ENCODE measurements around the gene KMT2B. TPM values are rescaled to one million over a fixed set of nuclear protein-coding genes. Genes with fewer than 3 reads are reported as not detected.

Gene KMT2B
- polyA plus RNA-seq, 2 of the 4 experiments (the other 2 are of a cell fraction) = 17.8 to 39.4 TPM

GRCh38 chr19:35748106-35749020 is 30.6 kb downstream of the KMT2B start, which contains the start of gene LIN37 (continued):
- TF ChIP-seq PBX3 (IDR thresholded peaks at IDR 0.05) (peak; percentile 100), CHD4 (IDR thresholded peaks at IDR 0.05; ENCODE audit: borderline replicate concordance) (no peak), ZFP36 (IDR thresholded peaks at IDR 0.05; ENCODE audit: borderline replicate concordance, partially characterized antibody) (no peak), SREBF2 (IDR thresholded peaks at IDR 0.05) (no peak), E2F6 (IDR thresholded peaks at IDR 0.05; ENCODE audit: borderline replicate concordance, low read depth) (no peak), POLR2AphosphoS2 (conservative IDR thresholded peaks at IDR 0.05; ENCODE audit: low read length) (0 out of 2 replicates have a peak, but pooled peaks have one; percentile 55), CTCF (IDR thresholded peaks at IDR 0.05) (no peak), RNF2 (IDR thresholded peaks at IDR 0.05; ENCODE audit: borderline replicate concordance, low read depth) (no peak), JUN (IDR thresholded peaks at IDR 0.05) (peak; percentile 84 to 87), EHMT2 (IDR thresholded peaks at IDR 0.05; ENCODE audit: low read depth) (no peak), ATOH8 (CRISPR knock-in tag; IDR thresholded peaks at IDR 0.05; ENCODE audit: low read depth) (no peak), CBX8 (IDR thresholded peaks at IDR 0.05) (no peak), REST (IDR thresholded peaks at IDR 0.05) (peak; percentile 92), MAFK (IDR thresholded peaks at IDR 0.05; ENCODE audit: partially characterized antibody) (no peak), ZC3H11A (IDR thresholded peaks at IDR 0.05) (no peak), HOXB13 (CRISPR knock-in tag; IDR thresholded peaks at IDR 0.05; ENCODE audit: low read depth) (no peak), ESRRA (IDR thresholded peaks at IDR 0.05; ENCODE audit: borderline replicate concordance, low read length) (no peak), HOXB5 (CRISPR knock-in tag; IDR thresholded peaks at IDR 0.05) (no peak), RFX5 (IDR thresholded peaks at IDR 0.05) (peak; percentile 36; the same call in 1 of the 2 replicates), JUNB (IDR thresholded peaks at IDR 0.05) (no peak), CHD2 (IDR thresholded peaks at IDR 0.05; ENCODE audit: low read length, partially characterized antibody) (peak; percentile 98), EHF (CRISPR knock-in tag; IDR thresholded peaks at IDR 0.05) (no peak), BHLHE40 (IDR thresholded peaks at IDR 0.05; ENCODE audit: low read depth, low read length) (no peak), CEBPB (IDR thresholded peaks at IDR 0.05) (peak; percentile 96 to 99), RARB (CRISPR knock-in tag; IDR thresholded peaks at IDR 0.05) (no peak), NPAS2 (CRISPR knock-in tag; IDR thresholded peaks at IDR 0.05; ENCODE audit: borderline replicate concordance) (no peak), HES2 (IDR thresholded peaks at IDR 0.05) (no peak), USF2 (IDR thresholded peaks at IDR 0.05) (0 out of 2 replicates have a peak, but pooled peaks have one; percentile 41)

All from A549 (cell line).